H9 (cell line): ENCODE measurements around the gene DSCAM. TPM values are rescaled to one million over a fixed set of nuclear protein-coding genes. Genes with fewer than 3 reads are reported as not detected.

Experiments
- DNase-seq: peaks from one replicate; pipeline ENCODE4 v3.0.0-alpha.2; 2017
- H2AFZ ChIP-seq: one replicate; pipeline ENCODE4 v1.6.1; 2013; ENCODE audit warnings: mild to moderate bottlenecking, low read length, control low read depth, moderate library complexity
- H2AK5ac ChIP-seq: 2 replicates; pipeline ENCODE4 v1.6.1; 2013; ENCODE audit warnings: low read length, control low read depth, mixed read lengths; ENCODE audit not compliant: insufficient read length
- H2BK120ac ChIP-seq: one replicate; pipeline ENCODE4 v1.6.1; 2013; ENCODE audit warnings: low read depth, mild to moderate bottlenecking, low read length, control low read depth, inconsistent platforms; ENCODE audit not compliant: poor library complexity, severe bottlenecking
- H2BK12ac ChIP-seq: 2 replicates; pipeline ENCODE4 v1.6.1; 2013; ENCODE audit warnings: low read length, control low read depth, mixed read lengths, low read depth; ENCODE audit not compliant: insufficient read length
- H2BK15ac ChIP-seq: 2 replicates; pipeline ENCODE4 v1.6.1; 2013; ENCODE audit warnings: low read depth, low read length, control low read depth
- H2BK20ac ChIP-seq: one replicate; pipeline ENCODE4 v1.6.1; 2013; ENCODE audit warnings: low read depth, mild to moderate bottlenecking, low read length, control low read depth, inconsistent platforms; ENCODE audit not compliant: poor library complexity, severe bottlenecking
- H2BK5ac ChIP-seq: 2 replicates; pipeline ENCODE4 v1.6.1; 2013; ENCODE audit warnings: low read length, control low read depth, mixed read lengths; ENCODE audit not compliant: insufficient read length
- H3K14ac ChIP-seq: 2 replicates; pipeline ENCODE4 v1.6.1; 2013; ENCODE audit warnings: low read length, control low read depth; ENCODE audit not compliant: insufficient read depth
- H3K18ac ChIP-seq: 2 replicates; pipeline ENCODE4 v1.6.1; 2013; ENCODE audit warnings: low read depth, mild to moderate bottlenecking, mixed read lengths, low read length, control low read depth; ENCODE audit not compliant: insufficient read length
- H3K23ac ChIP-seq: 2 replicates; pipeline ENCODE4 v1.6.1; 2013; ENCODE audit warnings: low read length, control low read depth, mixed read lengths, low read depth; ENCODE audit not compliant: insufficient read length
- H3K23me2 ChIP-seq: 2 replicates; pipeline ENCODE4 v1.6.1; 2013; ENCODE audit warnings: low read depth, mild to moderate bottlenecking, mixed read lengths, low read length, control low read depth; ENCODE audit not compliant: insufficient read length, poor library complexity, severe bottlenecking
- H3K27ac ChIP-seq: 2 replicates; pipeline ENCODE4 v1.5.1; 2013; ENCODE audit warnings: low read length, control low read depth, mixed read lengths, low read depth; ENCODE audit not compliant: insufficient read length
- H3K27me3 ChIP-seq: 2 replicates; pipeline ENCODE4 v1.6.1; 2013; ENCODE audit warnings: low read length, control low read depth, inconsistent platforms; ENCODE audit not compliant: insufficient read depth
- H3K4ac ChIP-seq: 2 replicates; pipeline ENCODE4 v1.6.1; 2013; ENCODE audit warnings: low read depth, mild to moderate bottlenecking, control low read depth, inconsistent platforms, low read length, moderate library complexity
- H3K4me1 ChIP-seq: 2 replicates; pipeline ENCODE4 v1.6.1; 2013; ENCODE audit warnings: low read length, control low read depth, inconsistent platforms; ENCODE audit not compliant: insufficient read depth
- H3K4me2 ChIP-seq: 2 replicates; pipeline ENCODE4 v1.6.1; 2013; ENCODE audit warnings: low read length, control low read depth, mixed read lengths; ENCODE audit not compliant: insufficient read length, insufficient read depth
- H3K56ac ChIP-seq: 2 replicates; pipeline ENCODE4 v1.6.1; 2013; ENCODE audit warnings: low read depth, mild to moderate bottlenecking, mixed read lengths, low read length, control low read depth; ENCODE audit not compliant: insufficient read length
- H3K79me1 ChIP-seq: 2 replicates; pipeline ENCODE4 v1.6.1; 2013; ENCODE audit warnings: low read depth, mild to moderate bottlenecking, moderate library complexity, low read length, control low read depth, inconsistent platforms; ENCODE audit not compliant: insufficient read depth, poor library complexity, severe bottlenecking
- H3K79me2 ChIP-seq: 2 replicates; pipeline ENCODE4 v1.6.1; 2013; ENCODE audit warnings: low read length, control low read depth, inconsistent platforms; ENCODE audit not compliant: insufficient read depth
- H3K9ac ChIP-seq: 2 replicates; pipeline ENCODE4 v1.6.1; 2013; ENCODE audit warnings: low read length, control low read depth, mixed read lengths; ENCODE audit not compliant: insufficient read length; ENCODE audit errors: extremely low read depth
- H3K9me3 ChIP-seq: one replicate; pipeline ENCODE4 v1.6.1; 2013; ENCODE audit warnings: low read depth, low read length, inconsistent platforms; ENCODE audit not compliant: control insufficient read depth
- H3T11ph ChIP-seq: one replicate; pipeline ENCODE4 v1.6.1; 2013; ENCODE audit warnings: mild to moderate bottlenecking, low read length, control low read depth, inconsistent platforms
- H4K20me1 ChIP-seq: one replicate; pipeline ENCODE4 v1.6.1; 2013; ENCODE audit not compliant: control insufficient read depth, insufficient read length, insufficient read depth
- H4K5ac ChIP-seq: 2 replicates; pipeline ENCODE4 v1.6.1; 2013; ENCODE audit warnings: low read depth, mild to moderate bottlenecking, mixed read lengths, low read length, control low read depth; ENCODE audit not compliant: insufficient read length
- H4K8ac ChIP-seq: replicated peaks from 2 replicates; pipeline ENCODE4 v1.6.1; 2013; ENCODE audit warnings: low read length, control low read depth, mixed read lengths, low read depth; ENCODE audit not compliant: insufficient read length
- H4K91ac ChIP-seq: 2 replicates; pipeline ENCODE4 v1.6.1; 2013; ENCODE audit warnings: low read depth, mild to moderate bottlenecking, moderate library complexity, mixed read lengths, low read length, control low read depth; ENCODE audit not compliant: insufficient read length
- H3K27ac Mint-ChIP-seq, 3 experiments: 2 replicates in 2 of 3; 3 replicates in 1 of 3; pipeline ENCODE4 v1.8.0; 2020 to 2021; ENCODE audit warnings: mixed read lengths in 3 of 3, mild to moderate bottlenecking in 1 of 3, moderate library complexity in 1 of 3
- H3K27me3 Mint-ChIP-seq: 2 replicates; pipeline ENCODE4 v1.8.0; 2021; ENCODE audit warnings: low read depth, mild to moderate bottlenecking, moderate library complexity, mixed read lengths
- H3K36me3 Mint-ChIP-seq, 3 experiments: 2 replicates in 2 of 3; 3 replicates in 1 of 3; pipeline ENCODE4 v1.8.0; 2020 to 2021; ENCODE audit warnings: low read depth in 3 of 3, mixed read lengths in 3 of 3; ENCODE audit not compliant: insufficient read depth in 1 of 3
- H3K4me1 Mint-ChIP-seq, 2 experiments: 2 replicates each; pipeline ENCODE4 v1.8.0; 2020; ENCODE audit warnings: mixed read lengths in 2 of 2
- H3K4me3 Mint-ChIP-seq, 2 experiments: 2 replicates in 1 of 2; 3 replicates in 1 of 2; pipeline ENCODE4 v1.8.0; 2020 to 2021; ENCODE audit warnings: mild to moderate bottlenecking in 2 of 2, mixed read lengths in 2 of 2, moderate library complexity in 1 of 2
- H3K9me3 Mint-ChIP-seq, 2 experiments: 2 replicates in 1 of 2; 3 replicates in 1 of 2; pipeline ENCODE4 v1.8.0; 2020; ENCODE audit warnings: mild to moderate bottlenecking in 2 of 2, mixed read lengths in 2 of 2, moderate library complexity in 1 of 2
- CTCF ChIP-seq: fragments of 200-600 bp; sonication (generic); conservative IDR thresholded peaks from 3 replicates; pipeline ENCODE4 v1.8.0; 2021; ENCODE audit warnings: antibody characterized with exemption, mild to moderate bottlenecking
- WGBS: extraction: QIAGEN DNeasy Blood & Tissue Kit; methylation state at CpG from one replicate; pipeline ENCODE4 v1.1.7; 2013; ENCODE audit warnings: missing lambda C conversion rate, low lambda C conversion rate, mixed read lengths; ENCODE audit not compliant: insufficient read length; ENCODE audit errors: extremely low coverage; 5-methylcytosine and 5-hydroxymethylcytosine counted together
- total RNA-seq: library from RNA; stranded (reverse); gene quantifications from 2 replicates; pipeline ENCODE4 v1.2.1, GENCODE V29; 2021

The DSCAM gene
- total RNA-seq, 1 experiment from 2014 or later: 0.17 TPM

DNA sequence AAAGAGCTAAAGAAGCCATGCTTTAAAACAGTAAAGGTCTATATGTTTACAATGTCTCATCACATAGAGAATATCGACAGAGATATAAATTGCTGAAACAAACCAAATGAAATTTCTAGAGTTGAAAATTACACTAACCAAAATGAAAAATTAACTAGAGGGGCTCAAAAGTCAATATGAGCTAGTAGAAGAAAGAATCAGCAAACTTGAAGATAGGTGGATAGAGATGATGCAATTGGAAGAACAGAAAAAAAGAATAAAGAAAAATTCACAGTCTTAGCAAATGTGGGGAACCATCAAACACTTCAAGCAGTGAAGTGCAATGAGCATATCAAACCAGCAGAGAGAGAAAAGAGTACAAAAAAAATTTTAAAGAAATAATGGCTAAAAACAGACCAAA is 24.1 kb upstream of the DSCAM start:
- Histone ChIP-seq H2BK15ac (no peak overlapping the region), H3K27ac (no peak overlapping the region), H3K9ac (no peak overlapping the region), H3K18ac (no peak overlapping the region), H3K79me2 (no peaks in the 10 kb centered on the region), H3K14ac (no peak overlapping the region), H3K4me2 (no peak overlapping the region), H3K4ac (no peak overlapping the region), H3K56ac (no peak overlapping the region), H3T11ph (no peak overlapping the region), H2AFZ (no peak overlapping the region), H2BK5ac (no peak overlapping the region), H4K5ac (no peak overlapping the region), H3K79me1 (no peaks in the 10 kb centered on the region), H2BK20ac (no peak overlapping the region), H3K27me3 (no peaks in the 10 kb centered on the region), H4K91ac (no peak overlapping the region), H4K8ac (no peak overlapping the region), H4K20me1 (no peaks in the 10 kb centered on the region), H3K4me1 (no peaks in the 10 kb centered on the region; the same call in 1 of the 2 replicates), H2BK120ac (no peak overlapping the region), H3K9me3 (no peaks in the 10 kb centered on the region), H3K23me2 (no peaks in the 10 kb centered on the region), H3K23ac (no peak overlapping the region), H2AK5ac (no peak overlapping the region), H2BK12ac (no peak overlapping the region)
- H3K4me3 Mint-ChIP-seq: no peak overlapping the region
- no CpG with 5 or more reads among the region's 1 CpG for WGBS
- peaks cover 0 to 3% of the 10 kb centered on the region in 2 experiments; a peak in 3 of 5 replicates for H3K9me3 Mint-ChIP-seq
- no peaks in the 10 kb centered on the region for H3K27me3 Mint-ChIP-seq
- H3K4me1 Mint-ChIP-seq: peaks cover 6 to 22% of the 10 kb centered on the region in 2 experiments
- DNase-seq: no peak
- H3K27ac Mint-ChIP-seq: no peak overlapping the region
- peaks cover 0 to under 1% (median 0%) of the 10 kb centered on the region in 3 experiments; a peak in 1 of 7 replicates for H3K36me3 Mint-ChIP-seq
- no peak for TF ChIP-seq CTCF
